HL-60 (cell line): ENCODE data around the gene MAN2A1.

ENCODE experiments used
- DNase-seq, 2 experiments: peaks; one replicate each; pipeline ENCODE4 v3.0.0-alpha.2; 2010 to 2020; ENCODE audit warnings: low read depth in 1 of 2, low spot score in 1 of 2
- H3K27ac ChIP-seq: fragments of 250-450 bp; sonication (Bioruptor Pico); replicated peaks from 2 replicates; pipeline ENCODE4 v1.5.1; 2020; ENCODE audit warnings: mild to moderate bottlenecking, moderate library complexity
- H3K27me3 ChIP-seq: fragments of 250-450 bp; sonication (Bioruptor Pico); 2 replicates; pipeline ENCODE4 v1.5.1; 2021; ENCODE audit warnings: mild to moderate bottlenecking, moderate library complexity; ENCODE audit not compliant: insufficient read depth, poor library complexity, severe bottlenecking
- H3K4me3 ChIP-seq: replicated peaks from 2 replicates; pipeline ENCODE4 v1.5.1; 2011; ENCODE audit warnings: mild to moderate bottlenecking, control low read depth, low read length; ENCODE audit not compliant: insufficient read depth
- GABPA ChIP-seq: IDR thresholded peaks from 2 replicates; pipeline ENCODE4 v1.6.1; 2012; ENCODE audit warnings: low read depth
- POLR2AphosphoS5 ChIP-seq: IDR thresholded peaks from 2 replicates; pipeline ENCODE4 v1.6.1; 2012; ENCODE audit warnings: low read depth
- SPI1 ChIP-seq: IDR thresholded peaks from 2 replicates; pipeline ENCODE4 v1.6.1; 2012; ENCODE audit warnings: low read depth, mild to moderate bottlenecking, borderline replicate concordance
- TF ChIP-seq, protein P1 (sequence below): IDR thresholded peaks from 2 replicates; pipeline ENCODE4 v1.6.1; 2012; ENCODE audit warnings: low read depth; ENCODE audit not compliant: insufficient replicate concordance
- TF ChIP-seq, protein P2 (sequence below): IDR thresholded peaks from one replicate; pipeline ENCODE4 v1.5.1; 2011; ENCODE audit warnings: low read length, control low read depth, inconsistent platforms; ENCODE audit not compliant: insufficient read depth

MAN2A1 gene

DNA sequence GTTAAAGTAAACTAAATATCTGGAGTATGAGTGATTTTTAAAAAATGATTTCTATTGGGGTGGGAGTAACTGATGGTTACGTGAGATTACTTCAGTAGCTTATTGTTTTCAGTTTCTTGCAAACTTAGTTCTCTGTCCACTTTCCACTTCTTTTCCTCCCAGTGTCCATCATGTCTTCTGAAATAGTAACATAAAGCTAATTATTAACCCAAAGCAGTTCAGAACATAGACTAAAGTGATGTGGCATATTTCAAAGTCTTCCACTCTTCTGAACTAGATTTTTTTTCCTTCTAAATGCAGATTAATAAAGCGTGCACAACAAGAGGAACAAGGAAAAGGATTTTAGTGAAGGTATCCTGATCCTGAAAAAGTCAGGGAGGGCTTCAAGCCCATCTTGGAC is 114.1 kb downstream of the MAN2A1 start:
- no peak overlapping the region for H3K27ac ChIP-seq
- no peak for DNase-seq
- no peak overlapping the region for H3K4me3 ChIP-seq
- no peaks in the 10 kb centered on the region for H3K27me3 ChIP-seq
- TF ChIP-seq POLR2AphosphoS5 = no peak
- TF ChIP-seq, protein P1, sequence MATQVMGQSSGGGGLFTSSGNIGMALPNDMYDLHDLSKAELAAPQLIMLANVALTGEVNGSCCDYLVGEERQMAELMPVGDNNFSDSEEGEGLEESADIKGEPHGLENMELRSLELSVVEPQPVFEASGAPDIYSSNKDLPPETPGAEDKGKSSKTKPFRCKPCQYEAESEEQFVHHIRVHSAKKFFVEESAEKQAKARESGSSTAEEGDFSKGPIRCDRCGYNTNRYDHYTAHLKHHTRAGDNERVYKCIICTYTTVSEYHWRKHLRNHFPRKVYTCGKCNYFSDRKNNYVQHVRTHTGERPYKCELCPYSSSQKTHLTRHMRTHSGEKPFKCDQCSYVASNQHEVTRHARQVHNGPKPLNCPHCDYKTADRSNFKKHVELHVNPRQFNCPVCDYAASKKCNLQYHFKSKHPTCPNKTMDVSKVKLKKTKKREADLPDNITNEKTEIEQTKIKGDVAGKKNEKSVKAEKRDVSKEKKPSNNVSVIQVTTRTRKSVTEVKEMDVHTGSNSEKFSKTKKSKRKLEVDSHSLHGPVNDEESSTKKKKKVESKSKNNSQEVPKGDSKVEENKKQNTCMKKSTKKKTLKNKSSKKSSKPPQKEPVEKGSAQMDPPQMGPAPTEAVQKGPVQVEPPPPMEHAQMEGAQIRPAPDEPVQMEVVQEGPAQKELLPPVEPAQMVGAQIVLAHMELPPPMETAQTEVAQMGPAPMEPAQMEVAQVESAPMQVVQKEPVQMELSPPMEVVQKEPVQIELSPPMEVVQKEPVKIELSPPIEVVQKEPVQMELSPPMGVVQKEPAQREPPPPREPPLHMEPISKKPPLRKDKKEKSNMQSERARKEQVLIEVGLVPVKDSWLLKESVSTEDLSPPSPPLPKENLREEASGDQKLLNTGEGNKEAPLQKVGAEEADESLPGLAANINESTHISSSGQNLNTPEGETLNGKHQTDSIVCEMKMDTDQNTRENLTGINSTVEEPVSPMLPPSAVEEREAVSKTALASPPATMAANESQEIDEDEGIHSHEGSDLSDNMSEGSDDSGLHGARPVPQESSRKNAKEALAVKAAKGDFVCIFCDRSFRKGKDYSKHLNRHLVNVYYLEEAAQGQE = no peak
- no peak for TF ChIP-seq SPI1
- TF ChIP-seq, protein P2, sequence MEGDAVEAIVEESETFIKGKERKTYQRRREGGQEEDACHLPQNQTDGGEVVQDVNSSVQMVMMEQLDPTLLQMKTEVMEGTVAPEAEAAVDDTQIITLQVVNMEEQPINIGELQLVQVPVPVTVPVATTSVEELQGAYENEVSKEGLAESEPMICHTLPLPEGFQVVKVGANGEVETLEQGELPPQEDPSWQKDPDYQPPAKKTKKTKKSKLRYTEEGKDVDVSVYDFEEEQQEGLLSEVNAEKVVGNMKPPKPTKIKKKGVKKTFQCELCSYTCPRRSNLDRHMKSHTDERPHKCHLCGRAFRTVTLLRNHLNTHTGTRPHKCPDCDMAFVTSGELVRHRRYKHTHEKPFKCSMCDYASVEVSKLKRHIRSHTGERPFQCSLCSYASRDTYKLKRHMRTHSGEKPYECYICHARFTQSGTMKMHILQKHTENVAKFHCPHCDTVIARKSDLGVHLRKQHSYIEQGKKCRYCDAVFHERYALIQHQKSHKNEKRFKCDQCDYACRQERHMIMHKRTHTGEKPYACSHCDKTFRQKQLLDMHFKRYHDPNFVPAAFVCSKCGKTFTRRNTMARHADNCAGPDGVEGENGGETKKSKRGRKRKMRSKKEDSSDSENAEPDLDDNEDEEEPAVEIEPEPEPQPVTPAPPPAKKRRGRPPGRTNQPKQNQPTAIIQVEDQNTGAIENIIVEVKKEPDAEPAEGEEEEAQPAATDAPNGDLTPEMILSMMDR = no peak
- TF ChIP-seq GABPA = no peak

DNA sequence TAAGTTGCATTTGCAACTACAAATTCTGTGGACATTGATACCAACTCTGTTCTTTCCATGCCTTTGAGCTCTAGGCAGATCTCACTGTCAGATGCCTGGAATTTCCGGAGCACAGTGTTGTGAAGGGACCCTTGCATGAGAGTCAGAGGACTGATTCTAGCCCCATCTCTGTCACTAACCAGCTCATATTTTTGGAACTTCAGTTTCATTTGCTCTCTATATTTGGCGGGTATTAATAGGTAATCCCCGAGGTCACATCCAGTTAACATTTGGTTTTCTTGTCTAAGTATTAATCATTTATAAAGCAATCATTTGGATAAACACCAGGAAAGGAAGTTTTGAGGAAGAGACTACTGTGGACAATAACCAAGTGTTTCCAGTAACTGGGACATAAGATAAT is 115.7 kb downstream of the MAN2A1 start:
- TF ChIP-seq, protein P2 = no peak
- no peak for TF ChIP-seq GABPA
- no peak for TF ChIP-seq POLR2AphosphoS5
- TF ChIP-seq, protein P1 = no peak
- no peak for TF ChIP-seq SPI1
- Histone ChIP-seq H3K27ac (no peak overlapping the region), H3K4me3 (no peak overlapping the region), H3K27me3 (no peaks in the 10 kb centered on the region)
- DNase-seq = no peak

DNA sequence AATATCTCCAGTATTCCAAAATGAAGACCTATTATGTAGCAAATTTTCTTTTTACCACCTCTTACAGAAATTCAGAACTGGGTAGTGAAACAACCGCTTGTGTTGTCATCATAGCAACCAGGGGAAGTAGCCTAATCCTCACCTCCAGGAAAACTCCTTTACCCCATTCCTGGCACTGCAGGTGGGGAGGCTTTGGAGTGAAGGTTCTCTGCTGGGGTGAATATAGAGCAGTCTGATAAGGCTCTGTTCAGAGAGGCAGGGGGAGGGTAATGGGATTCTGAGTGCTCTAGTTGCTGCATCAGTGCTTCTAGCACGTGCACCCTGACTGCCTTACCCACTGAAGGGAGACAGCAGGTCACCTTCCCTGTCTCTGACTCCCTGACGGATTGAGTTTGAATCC is 116.2 kb downstream of the MAN2A1 start:
- Histone ChIP-seq H3K4me3 (no peak overlapping the region), H3K27ac (no peak overlapping the region), H3K27me3 (no peaks in the 10 kb centered on the region)
- no peak for DNase-seq
- no peak for TF ChIP-seq SPI1
- no peak for TF ChIP-seq POLR2AphosphoS5
- no peak for TF ChIP-seq GABPA
- TF ChIP-seq, protein P1 = no peak
- TF ChIP-seq, protein P2 = no peak
